GM12874 (cell line): ENCODE results near the gene SCGB2A2.

Experiments used
- TF ChIP-seq, protein P1 (sequence below): IDR thresholded peaks from 2 replicates; pipeline ENCODE4 v1.5.1; 2011; ENCODE audit warnings: low read depth, mild to moderate bottlenecking, control low read depth, low read length, moderate library complexity; ENCODE audit not compliant: insufficient read depth

Gene SCGB2A2

DNA sequence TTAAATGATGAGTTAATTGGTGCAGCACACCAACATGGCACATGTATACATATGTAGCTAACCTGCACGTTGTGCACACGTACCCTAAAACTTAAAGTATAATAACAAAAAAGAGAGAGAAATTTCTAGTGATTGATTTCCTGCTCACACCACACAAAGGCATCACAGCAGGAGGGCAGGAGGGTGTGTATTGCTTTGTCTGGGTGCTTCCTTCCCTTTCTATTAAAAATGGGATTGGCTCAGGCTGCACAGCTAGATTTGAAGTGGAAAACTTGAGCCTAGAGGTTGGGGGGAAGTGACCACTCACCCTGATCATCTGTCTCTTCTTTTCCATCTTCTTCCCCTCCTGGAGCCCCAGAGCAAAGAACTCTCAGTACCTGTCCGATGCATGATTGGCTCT lies 28.9 kb upstream of the SCGB2A2 start:
- TF ChIP-seq, protein P1, sequence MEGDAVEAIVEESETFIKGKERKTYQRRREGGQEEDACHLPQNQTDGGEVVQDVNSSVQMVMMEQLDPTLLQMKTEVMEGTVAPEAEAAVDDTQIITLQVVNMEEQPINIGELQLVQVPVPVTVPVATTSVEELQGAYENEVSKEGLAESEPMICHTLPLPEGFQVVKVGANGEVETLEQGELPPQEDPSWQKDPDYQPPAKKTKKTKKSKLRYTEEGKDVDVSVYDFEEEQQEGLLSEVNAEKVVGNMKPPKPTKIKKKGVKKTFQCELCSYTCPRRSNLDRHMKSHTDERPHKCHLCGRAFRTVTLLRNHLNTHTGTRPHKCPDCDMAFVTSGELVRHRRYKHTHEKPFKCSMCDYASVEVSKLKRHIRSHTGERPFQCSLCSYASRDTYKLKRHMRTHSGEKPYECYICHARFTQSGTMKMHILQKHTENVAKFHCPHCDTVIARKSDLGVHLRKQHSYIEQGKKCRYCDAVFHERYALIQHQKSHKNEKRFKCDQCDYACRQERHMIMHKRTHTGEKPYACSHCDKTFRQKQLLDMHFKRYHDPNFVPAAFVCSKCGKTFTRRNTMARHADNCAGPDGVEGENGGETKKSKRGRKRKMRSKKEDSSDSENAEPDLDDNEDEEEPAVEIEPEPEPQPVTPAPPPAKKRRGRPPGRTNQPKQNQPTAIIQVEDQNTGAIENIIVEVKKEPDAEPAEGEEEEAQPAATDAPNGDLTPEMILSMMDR = no peak

DNA sequence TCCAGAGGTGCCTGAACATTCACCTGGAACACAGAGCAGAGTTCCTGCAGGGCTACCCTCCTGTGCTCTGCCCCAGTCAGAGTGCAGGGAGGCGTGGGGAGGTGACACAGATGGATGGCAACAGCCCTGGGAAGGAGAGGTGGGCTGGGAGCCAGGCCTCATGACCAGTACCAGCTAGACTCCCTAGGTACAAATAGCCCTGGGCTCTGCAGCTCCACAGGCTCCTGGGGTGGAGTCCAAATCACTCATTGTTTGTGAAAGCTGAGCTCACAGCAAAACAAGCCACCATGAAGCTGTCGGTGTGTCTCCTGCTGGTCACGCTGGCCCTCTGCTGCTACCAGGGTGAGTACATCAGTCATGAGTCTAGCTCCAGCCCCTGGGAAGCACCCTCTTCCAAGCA lies 27.9 kb upstream of the SCGB2A2 start, which contains the start of gene SCGB1D2:
SCGB1D2 (plus strand) TSS at position 219 of the 400 bp plus-strand sequence; CDS start at position 288, 69 bp downstream.
- TF ChIP-seq, protein P1 = no peak

GRCh38 chr11:62245271-62245753 lies 24.6 kb upstream of the SCGB2A2 start:
- TF ChIP-seq, protein P1 = peak; percentile 26; the same call in 1 of the 2 replicates

- TF ChIP-seq, protein P1 = no peak
Measured at GRCh38 chr11:62251698-62252097, 18.3 kb upstream of the SCGB2A2 start.

- TF ChIP-seq, protein P1 = no peak
Measured at GRCh38 chr11:62253999-62254542, 15.9 kb upstream of the SCGB2A2 start.

GRCh38 chr11:62256281-62256680 lies 13.7 kb upstream of the SCGB2A2 start:
- TF ChIP-seq, protein P1 = no peak

GRCh38 chr11:62260261-62260953 lies 9.6 kb upstream of the SCGB2A2 start:
- TF ChIP-seq, protein P1 = no peak
